Superior temporal gyrus (tissue), 1 donor: ENCODE data around the gene ZCCHC7.

ENCODE experiments used
- DNase-seq: peaks from one replicate; pipeline ENCODE4 v3.0.0-alpha.2; 2016; ENCODE audit errors: extremely low spot score

Gene ZCCHC7

GRCh38 chr9:37405350-37405749 is 285.0 kb downstream of the ZCCHC7 start:
- no peak for DNase-seq

- DNase-seq: no peak
Measured at GRCh38 chr9:37405764-37406380, 285.5 kb downstream of the ZCCHC7 start.

GRCh38 chr9:37406603-37407401 is 286.4 kb downstream of the ZCCHC7 start:
- DNase-seq: no peak

GRCh38 chr9:37407468-37407867 is 287.1 kb downstream of the ZCCHC7 start:
- no peak for DNase-seq
